ENCODE results near the gene SPATA3.

- TF ChIP-seq SIN3A (conservative IDR thresholded peaks at IDR 0.05 in 1 of 2, IDR thresholded peaks at IDR 0.05 in 1 of 2; ENCODE audit: low read depth in 1 of 2, low read length in 2 of 2) (no peak), SIX5 (IDR thresholded peaks at IDR 0.05; ENCODE audit: low read depth, low read length) (no peak), CEBPB (IDR thresholded peaks at IDR 0.05; ENCODE audit: low read depth, low read length) (no peak)
- TF ChIP-seq, protein P1, sequence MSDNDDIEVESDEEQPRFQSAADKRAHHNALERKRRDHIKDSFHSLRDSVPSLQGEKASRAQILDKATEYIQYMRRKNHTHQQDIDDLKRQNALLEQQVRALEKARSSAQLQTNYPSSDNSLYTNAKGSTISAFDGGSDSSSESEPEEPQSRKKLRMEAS (IDR thresholded peaks at IDR 0.05) = no peak
Measured at GRCh38 chr2:231009236-231009919, 13.5 kb downstream of the SPATA3 start.
